Measurements from ENCODE around the gene STAM.
"Not testable (repeated sequence)": the region's sequence is repeated elsewhere in the genome, so short reads cannot be mapped to it uniquely, and the experiment has no call there.

Gene STAM

DNA sequence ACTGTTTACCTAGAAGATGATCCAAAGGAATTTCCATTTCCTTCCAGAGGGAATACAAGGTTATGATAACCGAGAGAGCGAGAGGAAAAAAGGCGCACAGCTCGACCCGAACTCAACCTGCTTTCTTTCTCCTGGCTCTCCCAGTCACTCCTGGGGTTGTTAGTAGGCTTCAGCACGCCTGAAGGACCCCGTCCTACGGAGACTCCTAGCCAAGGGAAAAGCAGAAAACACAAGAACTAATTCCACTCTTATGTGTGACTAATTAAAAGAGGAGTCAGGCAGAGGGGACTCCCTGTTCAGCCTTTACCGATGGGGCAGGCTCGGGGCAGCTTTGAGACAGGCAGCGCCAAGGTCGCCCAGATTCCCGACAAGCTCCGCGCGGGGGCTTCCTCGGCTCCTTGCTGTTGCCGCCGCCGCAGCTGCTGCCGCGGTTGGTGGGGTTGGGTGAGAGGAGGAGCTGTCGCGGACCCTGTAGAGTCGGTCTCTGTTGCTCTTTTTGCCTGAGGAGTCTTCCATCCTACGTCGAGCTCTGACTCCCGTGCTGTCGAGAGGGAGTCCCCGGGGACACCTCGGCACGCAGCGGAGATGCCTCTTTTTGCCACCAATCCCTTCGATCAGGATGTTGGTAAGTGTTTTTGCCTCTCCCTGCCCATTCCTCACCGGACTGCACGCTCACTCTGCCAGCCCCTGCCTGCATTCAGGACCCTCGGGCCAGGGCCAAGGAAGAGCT lies at the start of gene STAM:
TSS of gene STAM (plus strand) at position 397 of the 730 bp plus-strand sequence. CDS start at position 586, 189 bp downstream.
- DNase-seq (ENCODE audit: extremely low read depth in 1 of 2, low read depth in 1 of 2) = peak; percentile 77 to 89

DNA sequence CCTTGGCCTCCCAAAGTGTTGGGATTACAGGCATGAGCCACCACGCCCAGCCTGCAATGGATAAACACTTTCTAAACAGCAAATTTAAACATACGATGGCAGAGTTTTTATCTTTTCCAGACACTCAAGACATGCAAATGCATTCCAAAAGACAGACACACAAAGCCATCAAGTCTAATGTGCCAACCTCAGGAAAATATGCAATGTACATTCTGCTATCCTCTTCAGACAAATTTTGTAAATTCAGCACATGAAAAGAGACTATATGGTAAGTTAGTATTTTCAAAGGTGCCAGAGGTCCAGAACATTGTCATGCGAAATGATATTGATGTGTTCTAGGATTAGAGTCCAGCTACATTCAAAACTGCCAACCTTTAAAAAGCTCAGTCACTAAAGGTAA lies 46.6 kb upstream of the STAM start:
- no peak for DNase-seq (ENCODE audit: extremely low read depth in 1 of 2, low read depth in 1 of 2)

- DNase-seq (ENCODE audit: extremely low read depth in 1 of 2, low read depth in 1 of 2) = no peak
These were observed 44.9 kb upstream of the STAM start for GRCh38 chr10:17599089-17599488.

GRCh38 chr10:17605936-17606335 lies 38.0 kb upstream of the STAM start:
- DNase-seq (ENCODE audit: extremely low read depth in 1 of 2, low read depth in 1 of 2) = no peak

- DNase-seq (ENCODE audit: extremely low read depth in 1 of 2, low read depth in 1 of 2) = no peak
These were observed 37.4 kb upstream of the STAM start for GRCh38 chr10:17606547-17607040.

GRCh38 chr10:17607060-17607459 lies 36.9 kb upstream of the STAM start:
- DNase-seq (ENCODE audit: extremely low read depth in 1 of 2, low read depth in 1 of 2) = no peak

- no peak for DNase-seq (ENCODE audit: extremely low read depth in 1 of 2, low read depth in 1 of 2)
These were observed 36.2 kb upstream of the STAM start for GRCh38 chr10:17607603-17608332.

DNA sequence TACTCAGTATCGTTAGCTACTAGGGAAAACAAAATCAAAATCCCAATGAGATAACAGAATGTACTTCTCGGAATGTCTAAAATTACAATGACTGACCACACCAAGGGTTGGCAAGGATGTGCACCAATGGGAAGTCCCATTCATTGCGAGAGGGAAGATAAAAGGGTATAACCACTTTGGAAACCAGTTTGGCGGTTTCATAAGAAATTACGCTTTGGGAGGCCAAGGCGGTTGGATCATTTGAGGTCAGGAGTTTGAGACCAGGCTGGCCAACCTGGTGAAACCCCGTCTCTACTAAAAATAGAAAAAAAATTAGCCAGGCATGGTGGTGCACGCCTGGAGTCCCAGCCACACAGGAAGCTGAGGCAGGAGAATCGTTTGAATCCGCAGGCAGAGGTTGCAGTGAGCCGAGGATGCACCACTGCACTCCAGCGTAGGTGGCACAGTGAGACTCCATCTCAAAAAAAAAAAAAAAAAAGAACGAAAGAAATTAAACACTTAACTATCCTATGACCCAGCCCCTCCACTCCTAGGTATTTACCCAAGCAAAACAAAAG lies 34.4 kb upstream of the STAM start:
- DNase-seq (ENCODE audit: extremely low read depth in 1 of 2, low read depth in 1 of 2) = no peak

DNA sequence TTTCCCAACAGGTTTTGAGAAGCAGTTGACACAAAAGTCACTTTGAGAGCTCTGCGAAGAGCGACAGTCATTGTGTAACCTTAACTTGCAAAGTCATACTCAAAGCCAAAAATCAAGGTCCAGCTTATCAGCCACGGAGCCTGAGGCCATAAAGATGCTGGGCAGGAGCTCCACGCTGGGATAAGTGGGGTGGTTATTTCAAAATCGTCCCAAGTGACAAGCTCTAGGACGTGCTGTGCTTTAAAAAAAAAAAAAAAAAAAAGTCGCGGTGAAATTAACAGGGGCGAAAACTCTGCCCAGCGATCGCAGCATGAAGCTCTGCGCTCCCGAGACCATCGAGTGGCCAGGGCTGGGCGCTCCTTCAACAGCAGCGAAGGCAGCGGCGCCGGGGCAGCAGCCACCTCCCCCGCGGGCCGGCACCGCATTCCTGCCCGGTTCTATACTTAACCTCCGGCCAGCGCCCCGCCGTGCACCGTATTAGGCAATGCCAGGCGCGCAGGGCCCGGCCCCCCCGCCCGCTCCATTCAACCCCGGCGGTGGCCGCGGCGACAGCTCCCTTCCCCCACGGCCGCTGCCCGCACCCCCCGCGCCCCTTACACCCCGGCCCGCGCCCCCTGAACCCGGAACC lies 27.4 kb upstream of the STAM start:
- peak; percentile 6 to 7 for DNase-seq (ENCODE audit: extremely low read depth in 1 of 2, low read depth in 1 of 2)

DNA sequence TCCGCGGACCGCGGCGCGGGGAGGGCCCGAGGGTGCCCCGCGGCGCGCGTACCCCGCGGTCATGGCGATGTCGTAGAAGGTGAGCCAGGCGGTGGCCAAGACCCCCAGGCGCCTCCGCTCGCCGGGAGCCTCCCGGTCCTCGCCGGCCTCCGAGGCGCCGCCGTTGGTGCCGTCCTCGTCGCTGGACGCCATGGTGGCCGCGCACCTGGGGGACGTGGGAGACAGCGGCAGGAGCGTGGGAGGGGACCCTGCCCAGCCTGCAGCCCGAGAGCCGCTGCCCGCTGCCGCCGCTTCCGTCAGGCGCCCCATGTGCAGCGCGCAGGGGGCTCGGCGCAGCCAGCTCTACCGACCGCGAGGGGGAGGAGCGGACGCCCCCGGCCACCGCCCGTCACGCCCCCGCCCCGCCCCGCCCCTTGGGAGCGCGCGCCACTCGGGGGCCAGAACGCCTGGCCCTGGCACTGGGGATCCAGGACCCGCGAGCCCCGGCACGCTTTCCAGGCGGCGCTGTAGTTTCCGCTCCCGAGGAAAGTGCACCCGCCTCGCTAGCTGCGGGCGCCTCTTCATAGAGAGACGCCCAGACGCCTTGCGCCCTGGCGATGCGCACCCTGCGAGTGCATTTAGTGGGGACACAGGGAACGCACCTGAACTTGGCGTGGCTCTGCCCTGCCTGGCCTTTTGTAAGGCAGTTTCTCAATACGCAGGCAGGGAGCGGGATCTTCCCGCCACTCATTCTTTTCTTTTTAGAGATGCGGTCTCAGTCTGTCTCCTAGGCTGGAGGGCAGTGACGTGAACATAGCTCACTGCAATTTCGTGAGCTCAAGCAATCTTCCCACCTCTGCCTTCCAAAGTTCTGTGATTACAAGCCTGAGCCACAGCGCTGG lies 26.7 kb upstream of the STAM start, which contains the start of gene HACD1:
TSS of gene HACD1 (minus strand) at position 344 of the 881 bp plus-strand sequence. CDS start at position 309, 35 bp downstream.
- peak; percentile 18 to 41 for DNase-seq (ENCODE audit: extremely low read depth in 1 of 2, low read depth in 1 of 2)

GRCh38 chr10:17622061-17622460 lies 21.9 kb upstream of the STAM start:
- DNase-seq (ENCODE audit: extremely low read depth in 1 of 2, low read depth in 1 of 2) = no peak

- no peak for DNase-seq (ENCODE audit: extremely low read depth in 1 of 2, low read depth in 1 of 2)
These were observed 19.0 kb upstream of the STAM start for GRCh38 chr10:17624996-17625395.

DNA sequence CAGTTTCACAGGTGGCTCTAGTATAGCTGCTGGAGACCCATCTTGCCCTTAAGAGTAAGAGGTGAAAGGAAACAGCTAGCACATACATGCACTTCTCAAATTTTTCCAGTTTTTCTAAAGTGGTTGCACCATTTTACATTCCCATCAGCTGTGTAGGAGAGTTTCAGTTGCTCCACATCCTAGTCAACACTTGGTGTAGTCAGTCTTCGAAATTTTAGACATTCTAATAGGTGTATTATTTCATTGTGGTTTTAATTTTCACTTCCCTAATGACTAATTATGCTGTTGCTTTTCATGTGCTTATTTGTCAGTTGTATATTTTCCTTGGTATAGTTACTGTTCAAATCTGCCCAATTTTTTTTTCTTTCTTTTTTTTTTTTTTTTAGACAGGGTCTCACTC lies 17.3 kb upstream of the STAM start:
- DNase-seq (ENCODE audit: extremely low read depth in 1 of 2, low read depth in 1 of 2) = no peak

DNA sequence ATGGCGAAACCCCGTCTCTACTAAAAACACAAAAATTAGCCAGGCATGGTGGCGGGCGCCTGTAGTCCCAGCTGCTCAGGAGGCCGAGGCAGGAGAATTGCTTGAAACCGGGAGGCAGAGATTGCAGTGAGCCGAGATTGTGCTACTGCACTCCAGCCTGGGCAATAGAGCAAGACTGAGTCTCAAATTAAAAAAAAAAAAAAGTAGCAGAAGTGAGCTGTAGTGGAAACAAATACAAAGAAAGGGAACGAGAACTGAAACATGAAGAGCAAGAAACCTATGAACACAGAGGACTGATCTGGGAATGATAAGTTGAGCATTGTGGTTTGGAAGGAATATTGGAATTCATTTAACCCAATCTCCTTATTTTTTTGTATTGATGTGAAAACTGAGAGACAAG lies 11.4 kb upstream of the STAM start:
- DNase-seq (ENCODE audit: extremely low read depth in 1 of 2, low read depth in 1 of 2) = not testable (repeated sequence)

DNA sequence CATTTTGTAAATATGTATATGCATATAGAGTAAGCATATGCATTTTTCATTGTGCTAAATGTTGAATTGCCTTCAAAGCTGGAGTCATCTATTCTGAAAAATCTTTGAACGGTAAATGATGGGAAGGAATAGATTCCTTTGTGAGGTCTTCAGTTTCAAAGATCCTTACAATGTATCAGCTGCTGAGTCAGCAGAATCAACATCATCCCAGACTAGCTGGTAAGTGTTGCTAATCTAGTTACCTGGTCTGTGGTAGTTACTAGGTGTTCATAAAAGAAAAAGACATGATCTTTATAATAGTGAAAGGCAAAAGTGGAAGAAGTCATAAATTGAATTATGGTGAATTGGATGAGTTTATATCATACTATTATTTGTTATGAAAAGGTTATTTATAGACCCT lies 10.6 kb upstream of the STAM start:
- DNase-seq (ENCODE audit: extremely low read depth in 1 of 2, low read depth in 1 of 2) = no peak

- no peak for DNase-seq (ENCODE audit: extremely low read depth in 1 of 2, low read depth in 1 of 2)
These were observed 6.1 kb upstream of the STAM start for GRCh38 chr10:17637869-17638268.

GRCh38 chr10:17640331-17640816 lies 3.6 kb upstream of the STAM start:
- no peak for DNase-seq (ENCODE audit: extremely low read depth in 1 of 2, low read depth in 1 of 2)

DNA sequence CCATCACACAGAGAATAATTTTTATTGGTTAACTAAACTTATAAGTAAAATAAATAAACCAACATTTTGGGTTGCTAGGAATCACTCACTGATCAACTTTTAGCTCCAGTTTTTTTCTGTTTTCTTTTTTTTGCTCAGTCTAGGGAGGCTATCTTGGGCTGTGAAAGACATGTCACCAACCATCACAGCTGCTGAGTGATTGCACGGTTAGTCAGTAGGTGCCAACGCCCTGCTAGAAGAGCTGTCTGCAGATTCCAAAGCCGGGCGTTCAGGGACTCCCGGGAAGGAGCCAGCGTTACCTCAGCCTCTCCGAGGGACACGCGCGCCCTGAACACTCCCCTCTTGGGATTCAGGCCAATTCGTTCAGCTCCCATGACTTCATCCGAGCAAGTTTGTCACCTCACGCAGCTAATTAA lies 604 bp upstream of the STAM start:
- no peak for DNase-seq (ENCODE audit: extremely low read depth in 1 of 2, low read depth in 1 of 2)

DNA sequence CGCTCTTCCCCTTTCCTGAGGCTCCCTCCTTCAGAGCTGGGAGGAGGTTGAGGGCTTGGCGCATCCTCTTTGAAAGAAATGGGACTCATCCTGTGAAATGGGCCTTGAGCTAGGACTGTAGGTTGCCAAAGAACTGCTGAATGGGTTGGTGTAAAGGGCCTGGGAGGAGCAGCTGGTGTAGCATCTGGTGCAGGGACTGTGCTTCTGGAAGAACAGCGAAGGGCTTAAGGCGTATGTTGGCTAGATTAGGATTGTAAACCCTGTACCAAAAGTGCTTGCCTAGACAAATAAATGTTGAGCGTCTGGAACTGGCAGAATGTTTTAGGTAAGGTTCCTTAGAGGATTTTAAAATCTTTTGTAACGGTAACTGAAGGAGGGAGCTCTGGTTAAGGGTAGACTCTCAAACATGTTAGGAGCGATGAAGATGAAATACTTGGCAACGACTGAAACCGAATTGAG lies 563 bp downstream of the STAM start:
- DNase-seq (ENCODE audit: extremely low read depth in 1 of 2, low read depth in 1 of 2) = no peak

Data from stimulated activated CD8-positive, alpha-beta memory T cell treated with anti-CD3 and anti-CD28 coated beads, Interleukin-7, amount 100 ng/mL, for 48 hours (primary cell).